ACC112 (cell line): ENCODE data around the gene DISC1.

Experiments
- H2AFZ ChIP-seq: fragments of 200-600 bp; sonication (generic); one replicate; pipeline ENCODE4 v1.6.0; 2017; ENCODE audit warnings: antibody characterized with exemption, low read length; ENCODE audit not compliant: unreplicated experiment
- H3K27ac ChIP-seq: fragments of 200-600 bp; sonication (generic); 2 replicates; pipeline ENCODE4 v1.5.1; 2014; ENCODE audit warnings: low read depth, mild to moderate bottlenecking, antibody characterized with exemption, low read length, moderate library complexity
- H3K27me3 ChIP-seq: fragments of 200-600 bp; sonication (generic); 2 replicates; pipeline ENCODE4 v1.6.1; 2014; ENCODE audit warnings: mild to moderate bottlenecking, antibody characterized with exemption, low read length, moderate library complexity, mixed read lengths; ENCODE audit not compliant: insufficient read depth
- H3K36me3 ChIP-seq: fragments of 200-600 bp; sonication (generic); 2 replicates; pipeline ENCODE4 v1.6.1; 2016; ENCODE audit warnings: mild to moderate bottlenecking, antibody characterized with exemption, low read length, moderate library complexity, mixed read lengths; ENCODE audit not compliant: insufficient read depth
- H3K4me1 ChIP-seq: fragments of 200-600 bp; sonication (generic); one replicate; pipeline ENCODE4 v1.6.1; 2016; ENCODE audit warnings: low read length, mixed read lengths; ENCODE audit not compliant: insufficient read depth, unreplicated experiment, control insufficient read depth
- H3K4me3 ChIP-seq: fragments of 200-600 bp; sonication (generic); 2 replicates; pipeline ENCODE4 v1.5.1; 2014; ENCODE audit warnings: mild to moderate bottlenecking, low read depth, low read length
- H3K79me2 ChIP-seq: fragments of 200-600 bp; sonication (generic); one replicate; pipeline ENCODE4 v1.6.0; 2016; ENCODE audit warnings: low read length; ENCODE audit not compliant: control insufficient read depth, unreplicated experiment, insufficient read depth

The DISC1 gene

DNA sequence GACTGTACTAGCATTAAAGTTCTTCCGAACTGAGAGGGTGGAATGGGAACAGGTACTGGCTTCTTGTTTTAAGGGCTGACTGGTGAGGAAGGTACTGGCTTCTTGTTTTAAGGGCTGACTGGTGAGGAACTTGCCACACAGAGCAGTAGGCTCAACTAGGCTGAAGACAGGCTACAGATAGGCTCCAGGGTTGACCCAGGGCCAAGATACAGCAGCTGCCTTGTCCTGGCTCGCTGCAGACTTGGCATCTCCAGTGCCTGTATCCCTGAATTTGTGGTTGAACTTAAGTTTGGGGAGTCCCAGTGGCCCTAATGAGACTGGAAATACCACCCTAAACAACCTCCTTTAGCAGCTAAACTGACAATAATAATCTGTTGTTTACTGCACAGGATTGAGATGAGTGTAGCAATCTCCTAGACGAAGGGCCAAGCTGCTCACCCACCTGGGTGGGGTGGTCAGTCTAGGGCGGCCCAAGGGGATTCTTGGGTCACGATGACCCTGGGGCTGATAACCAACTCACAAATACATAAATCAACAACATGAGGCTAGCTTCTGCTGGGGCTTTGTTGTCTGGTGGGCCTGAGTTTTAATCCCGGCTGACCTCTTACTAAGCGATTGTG lies 227.1 kb downstream of the DISC1 start:
- no peaks in the 10 kb centered on the region for H3K36me3 ChIP-seq
- H2AFZ ChIP-seq: no peak overlapping the region
- no peak overlapping the region for H3K27ac ChIP-seq
- H3K27me3 ChIP-seq: no peaks in the 10 kb centered on the region
- no peaks in the 10 kb centered on the region for H3K79me2 ChIP-seq
- no peaks in the 10 kb centered on the region for H3K4me1 ChIP-seq
- no peak overlapping the region for H3K4me3 ChIP-seq

DNA sequence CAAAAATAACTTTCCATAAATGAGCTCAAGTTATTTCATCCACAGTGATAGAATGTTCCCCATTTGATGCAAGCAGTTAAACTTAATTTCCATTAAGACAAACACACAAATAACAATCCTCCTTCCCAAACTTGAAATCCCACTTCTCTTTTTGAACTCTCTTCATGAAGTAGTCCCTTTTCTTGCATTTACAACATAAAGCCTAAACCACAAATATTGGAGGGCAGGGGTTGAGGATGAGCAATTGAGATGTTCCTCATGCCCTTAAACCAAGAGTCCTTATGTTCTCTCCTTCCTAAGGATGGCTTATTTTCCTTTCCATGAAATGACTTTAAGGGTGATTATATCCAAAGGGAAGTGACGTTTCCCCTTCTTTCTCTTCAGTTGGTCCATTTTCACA lies 228.8 kb downstream of the DISC1 start:
- Histone ChIP-seq H3K27ac (no peak overlapping the region), H3K4me1 (no peaks in the 10 kb centered on the region), H3K4me3 (no peak overlapping the region), H2AFZ (no peak overlapping the region), H3K36me3 (no peaks in the 10 kb centered on the region), H3K27me3 (no peaks in the 10 kb centered on the region), H3K79me2 (no peaks in the 10 kb centered on the region)

DNA sequence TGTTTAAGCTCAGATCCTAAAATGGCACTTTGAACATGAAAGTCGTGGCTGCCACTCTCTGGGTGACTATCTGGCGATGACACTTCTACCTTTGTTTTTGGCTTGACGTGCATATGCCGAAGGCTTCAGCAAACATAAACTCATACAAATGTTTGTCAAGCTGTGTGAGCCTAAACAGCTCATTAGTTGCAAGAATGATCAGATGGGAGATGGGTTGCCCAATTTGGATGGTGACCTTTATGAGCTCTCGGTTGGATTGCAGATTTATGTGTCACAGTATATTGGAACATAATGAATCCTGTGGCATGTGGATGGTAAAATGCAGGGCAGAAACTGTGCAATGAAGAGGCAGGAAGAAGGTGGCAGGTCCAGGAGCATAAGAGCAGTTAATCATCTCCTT lies 229.3 kb downstream of the DISC1 start:
- Histone ChIP-seq H3K36me3 (no peaks in the 10 kb centered on the region), H3K27me3 (no peaks in the 10 kb centered on the region), H3K79me2 (no peaks in the 10 kb centered on the region), H3K4me3 (no peak overlapping the region), H2AFZ (no peak overlapping the region), H3K4me1 (peaks cover 3% of the 10 kb centered on the region), H3K27ac (no peak overlapping the region)

DNA sequence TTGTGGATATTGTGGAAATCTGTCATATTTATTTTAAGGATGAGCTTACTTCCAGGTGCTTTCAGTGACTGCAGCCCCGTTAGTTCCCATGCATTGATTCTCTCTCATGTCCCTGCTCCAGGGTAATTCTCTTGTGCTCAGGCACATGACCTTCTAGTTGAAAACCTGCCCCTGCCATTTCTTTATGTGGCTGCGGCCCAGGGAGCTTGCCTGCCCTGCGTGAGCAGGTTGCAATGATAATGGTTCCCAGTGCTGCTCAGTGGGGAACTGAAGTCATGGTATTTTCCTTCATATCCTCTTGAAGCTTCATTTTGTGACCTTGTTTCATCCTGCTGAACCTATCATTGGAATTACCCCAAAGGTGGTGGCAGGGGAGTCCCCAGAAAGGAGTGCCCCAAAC lies 229.8 kb downstream of the DISC1 start:
- Histone ChIP-seq H3K79me2 (no peaks in the 10 kb centered on the region), H3K27me3 (no peaks in the 10 kb centered on the region), H3K36me3 (no peaks in the 10 kb centered on the region), H3K27ac (no peak overlapping the region), H3K4me3 (no peak overlapping the region), H3K4me1 (peaks cover 5% of the 10 kb centered on the region), H2AFZ (no peak overlapping the region)

DNA sequence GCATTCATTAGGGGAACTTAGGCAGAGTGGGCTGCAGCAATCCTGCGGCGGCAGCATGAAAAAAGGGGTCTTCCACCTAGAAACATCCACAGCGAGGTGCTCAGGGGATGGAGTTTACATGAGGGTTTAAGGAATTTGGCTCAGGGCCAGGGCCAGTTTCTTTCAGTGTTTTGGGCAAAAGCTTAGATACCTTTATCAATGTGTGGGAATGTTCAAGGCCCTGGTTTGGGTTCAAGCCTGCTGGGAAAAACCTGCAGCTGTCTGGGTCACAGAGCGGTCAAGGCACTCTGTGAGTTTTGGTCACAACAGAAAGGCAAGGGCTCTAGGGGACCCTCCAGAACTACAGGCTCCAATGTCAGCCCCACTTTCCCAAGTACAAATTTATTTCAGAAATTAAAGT lies 230.3 kb downstream of the DISC1 start:
- Histone ChIP-seq H3K36me3 (no peaks in the 10 kb centered on the region), H2AFZ (no peak overlapping the region), H3K4me3 (no peak overlapping the region), H3K27me3 (no peaks in the 10 kb centered on the region), H3K27ac (no peak overlapping the region), H3K79me2 (no peaks in the 10 kb centered on the region), H3K4me1 (peaks cover 10% of the 10 kb centered on the region)

DNA sequence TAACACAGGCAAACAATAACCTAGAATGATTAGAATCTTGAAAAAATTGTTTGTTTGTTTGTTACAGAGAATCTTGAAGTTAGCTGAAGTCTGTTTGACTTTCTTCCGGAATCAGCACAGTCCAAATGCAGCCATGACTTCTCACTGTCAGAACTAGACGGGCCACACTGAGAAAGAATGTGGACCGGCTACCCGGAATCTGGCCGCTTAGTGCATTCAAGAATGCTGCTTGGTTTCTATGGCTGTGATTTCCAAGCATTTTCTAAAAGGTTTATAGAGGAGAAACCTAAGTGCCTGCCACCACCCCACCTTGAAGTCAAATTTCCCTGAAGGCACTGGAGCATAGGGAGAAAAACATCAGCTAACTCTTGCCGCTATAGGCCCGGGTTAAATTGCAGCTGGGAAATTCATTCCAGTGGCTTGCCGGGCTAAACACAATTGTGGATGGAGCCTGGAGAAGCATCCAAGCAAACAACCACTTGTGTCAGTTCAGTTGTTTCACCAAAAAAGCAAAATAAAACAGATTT lies 231.1 kb downstream of the DISC1 start:
- Histone ChIP-seq H3K36me3 (no peaks in the 10 kb centered on the region), H3K27me3 (no peaks in the 10 kb centered on the region), H2AFZ (no peak overlapping the region), H3K79me2 (no peaks in the 10 kb centered on the region), H3K27ac (no peak overlapping the region), H3K4me1 (peaks cover 12% of the 10 kb centered on the region), H3K4me3 (no peak overlapping the region)

DNA sequence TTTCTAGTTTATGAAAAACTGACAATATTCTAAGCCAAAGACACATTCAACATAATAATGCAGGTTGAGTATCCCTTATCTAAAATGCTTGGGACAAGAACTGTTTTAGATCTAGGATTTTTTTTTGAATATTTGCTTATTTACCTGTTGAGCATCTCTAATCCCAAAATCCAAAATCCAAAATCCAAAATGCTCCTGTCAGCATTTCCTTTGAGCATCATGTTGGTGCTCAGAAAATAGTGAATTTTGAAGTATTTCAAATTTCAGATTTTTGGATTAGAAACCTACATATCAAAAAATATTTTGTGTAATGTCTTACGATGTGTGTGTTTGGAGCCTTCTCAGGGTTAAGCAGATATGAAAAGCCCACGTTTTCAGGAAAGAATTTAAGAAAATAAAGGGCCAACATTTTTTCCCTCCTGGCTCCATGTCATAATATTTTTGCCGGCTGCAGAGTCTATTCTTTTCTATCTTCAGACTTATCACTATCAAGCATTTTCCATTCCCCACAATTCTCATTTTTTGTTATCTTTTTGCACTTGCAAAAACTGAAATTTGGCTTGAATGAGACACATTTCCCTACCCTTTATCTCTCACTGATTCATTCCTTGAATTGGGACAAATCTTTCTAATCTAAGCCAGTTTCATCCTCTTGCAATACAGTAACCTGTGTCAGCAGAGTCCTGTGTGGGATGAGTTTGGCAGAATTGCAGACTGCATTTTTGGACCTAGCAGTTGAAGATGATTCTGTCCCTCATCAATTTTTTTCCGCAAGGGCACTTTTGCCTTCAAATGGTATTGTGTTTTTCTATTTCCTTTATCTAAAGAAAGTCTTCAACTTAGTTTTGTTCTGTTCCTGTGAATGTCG lies 233.9 kb downstream of the DISC1 start:
- no peaks in the 10 kb centered on the region for H3K27me3 ChIP-seq
- H3K27ac ChIP-seq: no peak overlapping the region
- peaks cover 13% of the 10 kb centered on the region for H3K4me1 ChIP-seq
- no peak overlapping the region for H3K4me3 ChIP-seq
- no peak overlapping the region for H2AFZ ChIP-seq
- no peaks in the 10 kb centered on the region for H3K79me2 ChIP-seq
- H3K36me3 ChIP-seq: no peaks in the 10 kb centered on the region

DNA sequence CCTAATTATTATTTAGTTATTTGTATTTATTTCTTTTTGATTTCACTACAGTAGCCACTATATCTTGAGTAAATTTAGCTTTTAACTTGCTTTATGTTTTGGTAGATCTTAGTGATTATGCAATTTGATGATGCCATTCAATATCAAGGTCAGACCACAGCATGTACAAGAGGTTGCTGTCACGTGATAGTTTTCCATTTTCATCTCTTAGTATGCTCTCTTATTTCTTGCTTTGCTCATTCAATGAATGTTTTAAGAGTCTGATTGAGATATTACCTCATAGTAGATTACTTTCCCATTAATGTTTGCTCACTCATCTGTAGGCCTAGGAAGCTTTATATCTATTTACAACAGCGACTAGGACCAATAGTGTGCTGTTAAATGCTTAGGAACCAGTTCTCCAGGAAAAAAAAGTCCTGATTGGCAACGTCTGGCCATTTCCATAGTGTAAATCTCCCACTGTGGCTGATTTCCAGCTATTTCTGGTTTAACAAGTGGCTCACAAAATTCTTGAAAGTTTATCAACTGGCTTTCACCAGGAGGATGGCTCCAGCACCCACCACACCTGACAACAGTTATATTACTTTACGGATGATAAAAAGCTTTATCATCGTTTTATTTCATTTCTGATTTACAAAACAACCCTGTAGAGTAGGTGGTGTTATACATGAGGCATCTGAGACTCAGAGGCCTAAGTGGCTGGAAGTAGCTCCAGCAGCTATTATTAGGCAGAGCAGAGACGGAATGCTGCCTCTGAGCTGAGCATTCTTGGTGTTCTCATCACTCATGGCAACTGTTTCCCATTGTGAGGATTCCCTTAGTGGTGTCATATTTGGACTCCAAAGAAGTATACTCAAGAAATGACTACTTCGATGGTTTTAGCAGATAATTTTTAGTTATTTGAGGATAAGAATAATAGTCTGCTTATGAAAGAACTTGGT lies 235.2 kb downstream of the DISC1 start:
- Histone ChIP-seq H3K79me2 (no peaks in the 10 kb centered on the region), H3K36me3 (no peaks in the 10 kb centered on the region), H3K4me3 (no peak overlapping the region), H3K27me3 (no peaks in the 10 kb centered on the region), H3K4me1 (peaks cover 24% of the 10 kb centered on the region), H3K27ac (peak overlapping the region; percentile 54), H2AFZ (no peak overlapping the region)

DNA sequence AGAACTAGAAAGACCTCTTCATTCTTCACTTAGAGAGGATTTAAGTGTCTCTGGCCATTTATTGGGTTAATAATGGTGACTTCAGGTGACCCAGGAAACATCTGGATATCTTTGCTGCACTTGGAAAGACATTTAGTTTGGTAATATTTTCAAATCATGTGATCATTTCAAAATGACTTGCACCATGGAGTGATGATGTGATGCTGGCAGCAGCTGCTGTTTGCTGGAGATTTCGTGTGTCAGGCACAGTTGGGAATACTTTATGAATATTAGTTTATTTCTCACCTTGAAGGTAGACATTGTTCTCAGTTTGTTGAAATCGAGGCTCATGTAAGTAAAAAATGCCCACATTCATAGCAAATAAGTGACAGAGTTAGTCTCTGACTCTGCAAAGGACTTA lies 236.0 kb downstream of the DISC1 start:
- Histone ChIP-seq H2AFZ (no peak overlapping the region), H3K36me3 (no peaks in the 10 kb centered on the region), H3K4me3 (no peak overlapping the region), H3K27ac (no peak overlapping the region), H3K27me3 (no peaks in the 10 kb centered on the region), H3K79me2 (no peaks in the 10 kb centered on the region), H3K4me1 (peaks cover 24% of the 10 kb centered on the region)

DNA sequence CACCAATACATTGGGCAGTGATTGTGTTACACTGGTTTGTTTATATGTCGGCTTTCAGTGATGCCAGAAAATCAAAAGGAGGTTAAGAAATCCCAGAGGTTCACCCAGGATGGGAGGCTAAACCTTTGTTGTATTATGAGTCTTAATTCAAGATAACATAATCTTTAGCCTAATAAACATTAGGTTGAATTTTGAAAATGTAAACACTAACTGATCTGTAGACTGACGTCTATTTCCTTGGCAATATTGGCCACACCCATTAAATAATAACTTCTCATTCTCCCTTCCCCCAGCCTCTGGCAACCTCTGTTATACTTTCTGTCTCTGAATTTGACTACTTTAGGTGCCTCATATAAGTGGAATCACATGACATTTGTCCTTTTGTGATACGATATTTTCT lies 238.7 kb downstream of the DISC1 start:
- Histone ChIP-seq H2AFZ (no peak overlapping the region), H3K27ac (no peak overlapping the region), H3K27me3 (no peaks in the 10 kb centered on the region), H3K4me3 (no peak overlapping the region), H3K79me2 (no peaks in the 10 kb centered on the region), H3K36me3 (no peaks in the 10 kb centered on the region), H3K4me1 (peaks cover 24% of the 10 kb centered on the region)
